Measurements from ENCODE around the gene RPN2. TPM values are rescaled to one million over a fixed set of nuclear protein-coding genes. Genes with fewer than 3 reads are reported as not detected.

Gene RPN2
- total and polyA plus RNA-seq, 9 of the 15 experiments (the other 6 are each of a cell fraction or from before 2014, with no cell fraction given): 168 to 548 (median 325) TPM

DNA sequence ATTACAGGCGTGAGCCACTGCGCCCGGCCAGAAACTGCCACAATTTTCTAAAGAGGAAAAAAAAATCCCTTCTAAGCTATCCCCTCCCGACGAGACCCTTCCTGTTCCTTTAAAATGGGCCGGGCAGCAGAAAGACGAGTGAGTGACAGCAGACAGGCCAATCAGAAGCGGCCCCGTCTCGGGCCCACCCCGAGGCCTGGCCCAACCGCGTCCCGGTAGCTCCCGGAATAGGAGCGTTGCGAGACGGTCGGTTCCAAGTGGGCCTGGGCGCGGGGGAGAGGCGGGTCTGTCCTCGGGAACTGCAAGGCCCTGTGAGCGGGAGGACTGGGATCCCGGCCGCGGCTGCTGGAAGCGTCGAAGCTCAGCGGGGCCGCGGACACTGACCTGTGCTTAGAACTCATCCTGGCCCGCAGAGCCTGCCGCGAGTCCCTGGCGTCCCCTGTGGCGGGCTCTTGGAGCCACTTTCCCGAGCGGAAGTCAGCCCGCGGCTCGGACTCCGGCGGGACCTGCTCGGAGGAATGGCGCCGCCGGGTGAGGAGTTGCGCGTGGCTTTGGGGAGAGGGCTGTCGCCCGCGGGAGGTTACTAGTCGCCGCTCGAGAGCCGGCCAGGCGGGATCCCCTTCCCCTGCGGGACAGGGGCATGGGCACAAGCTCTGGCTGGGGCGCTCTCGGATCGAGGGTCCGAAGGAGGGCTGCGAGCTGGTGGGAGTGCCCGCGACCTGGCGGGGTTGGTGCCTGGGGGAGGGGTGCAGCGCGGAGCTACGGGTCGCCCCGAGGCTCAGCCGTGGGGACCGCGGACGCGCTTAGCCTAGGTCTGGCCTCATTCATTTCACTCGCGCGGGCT is at the start of gene RPN2, which contains the start of gene MROH8 (continued):
- TF ChIP-seq, protein P1, sequence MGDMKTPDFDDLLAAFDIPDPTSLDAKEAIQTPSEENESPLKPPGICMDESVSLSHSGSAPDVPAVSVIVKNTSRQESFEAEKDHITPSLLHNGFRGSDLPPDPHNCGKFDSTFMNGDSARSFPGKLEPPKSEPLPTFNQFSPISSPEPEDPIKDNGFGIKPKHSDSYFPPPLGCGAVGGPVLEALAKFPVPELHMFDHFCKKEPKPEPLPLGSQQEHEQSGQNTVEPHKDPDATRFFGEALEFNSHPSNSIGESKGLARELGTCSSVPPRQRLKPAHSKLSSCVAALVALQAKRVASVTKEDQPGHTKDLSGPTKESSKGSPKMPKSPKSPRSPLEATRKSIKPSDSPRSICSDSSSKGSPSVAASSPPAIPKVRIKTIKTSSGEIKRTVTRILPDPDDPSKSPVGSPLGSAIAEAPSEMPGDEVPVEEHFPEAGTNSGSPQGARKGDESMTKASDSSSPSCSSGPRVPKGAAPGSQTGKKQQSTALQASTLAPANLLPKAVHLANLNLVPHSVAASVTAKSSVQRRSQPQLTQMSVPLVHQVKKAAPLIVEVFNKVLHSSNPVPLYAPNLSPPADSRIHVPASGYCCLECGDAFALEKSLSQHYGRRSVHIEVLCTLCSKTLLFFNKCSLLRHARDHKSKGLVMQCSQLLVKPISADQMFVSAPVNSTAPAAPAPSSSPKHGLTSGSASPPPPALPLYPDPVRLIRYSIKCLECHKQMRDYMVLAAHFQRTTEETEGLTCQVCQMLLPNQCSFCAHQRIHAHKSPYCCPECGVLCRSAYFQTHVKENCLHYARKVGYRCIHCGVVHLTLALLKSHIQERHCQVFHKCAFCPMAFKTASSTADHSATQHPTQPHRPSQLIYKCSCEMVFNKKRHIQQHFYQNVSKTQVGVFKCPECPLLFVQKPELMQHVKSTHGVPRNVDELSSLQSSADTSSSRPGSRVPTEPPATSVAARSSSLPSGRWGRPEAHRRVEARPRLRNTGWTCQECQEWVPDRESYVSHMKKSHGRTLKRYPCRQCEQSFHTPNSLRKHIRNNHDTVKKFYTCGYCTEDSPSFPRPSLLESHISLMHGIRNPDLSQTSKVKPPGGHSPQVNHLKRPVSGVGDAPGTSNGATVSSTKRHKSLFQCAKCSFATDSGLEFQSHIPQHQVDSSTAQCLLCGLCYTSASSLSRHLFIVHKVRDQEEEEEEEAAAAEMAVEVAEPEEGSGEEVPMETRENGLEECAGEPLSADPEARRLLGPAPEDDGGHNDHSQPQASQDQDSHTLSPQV (IDR thresholded peaks at IDR 0.05): no peak
- TF ChIP-seq SOX6 (IDR thresholded peaks at IDR 0.05) (no peak), ZNF239 (CRISPR knock-in tag; IDR thresholded peaks at IDR 0.05) (no peak), CHD4 (IDR thresholded peaks at IDR 0.05; ENCODE audit: insufficient read depth, insufficient replicate concordance, low read depth, low read length, poor library complexity, severe bottlenecking) (no peak), PML (IDR thresholded peaks at IDR 0.05; ENCODE audit: low read length) (no peak; the same call in 1 of the 2 replicates), ARNT (IDR thresholded peaks at IDR 0.05) (no peak), NRF1 (conservative IDR thresholded peaks at IDR 0.05 in 1 of 2, IDR thresholded peaks at IDR 0.05 in 1 of 2) (peak; percentile 34 to 43; a peak in 1 of 4 replicates), CREBBP (IDR thresholded peaks at IDR 0.05; ENCODE audit: low read depth, low read length) (no peak), ZBED1 (IDR thresholded peaks at IDR 0.05) (no peak), ZNF507 (tag; conservative IDR thresholded peaks at IDR 0.05) (no peak), RFX1 (IDR thresholded peaks at IDR 0.05) (no peak), KLF13 (tag; IDR thresholded peaks at IDR 0.05; ENCODE audit: borderline replicate concordance, low read depth) (no peak), RBM25 (IDR thresholded peaks at IDR 0.05; ENCODE audit: low read depth, low read length, severe bottlenecking) (peak; percentile 95), MCM5 (IDR thresholded peaks at IDR 0.05; ENCODE audit: low read depth) (no peak)
- TF ChIP-seq, protein P2, sequence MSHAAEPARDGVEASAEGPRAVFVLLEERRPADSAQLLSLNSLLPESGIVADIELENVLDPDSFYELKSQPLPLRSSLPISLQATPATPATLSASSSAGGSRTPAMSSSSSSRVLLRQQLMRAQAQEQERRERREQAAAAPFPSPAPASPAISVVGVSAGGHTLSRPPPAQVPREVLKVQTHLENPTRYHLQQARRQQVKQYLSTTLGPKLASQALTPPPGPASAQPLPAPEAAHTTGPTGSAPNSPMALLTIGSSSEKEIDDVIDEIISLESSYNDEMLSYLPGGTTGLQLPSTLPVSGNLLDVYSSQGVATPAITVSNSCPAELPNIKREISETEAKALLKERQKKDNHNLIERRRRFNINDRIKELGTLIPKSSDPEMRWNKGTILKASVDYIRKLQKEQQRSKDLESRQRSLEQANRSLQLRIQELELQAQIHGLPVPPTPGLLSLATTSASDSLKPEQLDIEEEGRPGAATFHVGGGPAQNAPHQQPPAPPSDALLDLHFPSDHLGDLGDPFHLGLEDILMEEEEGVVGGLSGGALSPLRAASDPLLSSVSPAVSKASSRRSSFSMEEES (CRISPR knock-in tag; IDR thresholded peaks at IDR 0.05): no peak
- TF ChIP-seq, protein P3, sequence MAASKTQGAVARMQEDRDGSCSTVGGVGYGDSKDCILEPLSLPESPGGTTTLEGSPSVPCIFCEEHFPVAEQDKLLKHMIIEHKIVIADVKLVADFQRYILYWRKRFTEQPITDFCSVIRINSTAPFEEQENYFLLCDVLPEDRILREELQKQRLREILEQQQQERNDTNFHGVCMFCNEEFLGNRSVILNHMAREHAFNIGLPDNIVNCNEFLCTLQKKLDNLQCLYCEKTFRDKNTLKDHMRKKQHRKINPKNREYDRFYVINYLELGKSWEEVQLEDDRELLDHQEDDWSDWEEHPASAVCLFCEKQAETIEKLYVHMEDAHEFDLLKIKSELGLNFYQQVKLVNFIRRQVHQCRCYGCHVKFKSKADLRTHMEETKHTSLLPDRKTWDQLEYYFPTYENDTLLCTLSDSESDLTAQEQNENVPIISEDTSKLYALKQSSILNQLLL (CRISPR knock-in tag; IDR thresholded peaks at IDR 0.05; ENCODE audit: borderline replicate concordance): no peak
- TF ChIP-seq, protein P4, sequence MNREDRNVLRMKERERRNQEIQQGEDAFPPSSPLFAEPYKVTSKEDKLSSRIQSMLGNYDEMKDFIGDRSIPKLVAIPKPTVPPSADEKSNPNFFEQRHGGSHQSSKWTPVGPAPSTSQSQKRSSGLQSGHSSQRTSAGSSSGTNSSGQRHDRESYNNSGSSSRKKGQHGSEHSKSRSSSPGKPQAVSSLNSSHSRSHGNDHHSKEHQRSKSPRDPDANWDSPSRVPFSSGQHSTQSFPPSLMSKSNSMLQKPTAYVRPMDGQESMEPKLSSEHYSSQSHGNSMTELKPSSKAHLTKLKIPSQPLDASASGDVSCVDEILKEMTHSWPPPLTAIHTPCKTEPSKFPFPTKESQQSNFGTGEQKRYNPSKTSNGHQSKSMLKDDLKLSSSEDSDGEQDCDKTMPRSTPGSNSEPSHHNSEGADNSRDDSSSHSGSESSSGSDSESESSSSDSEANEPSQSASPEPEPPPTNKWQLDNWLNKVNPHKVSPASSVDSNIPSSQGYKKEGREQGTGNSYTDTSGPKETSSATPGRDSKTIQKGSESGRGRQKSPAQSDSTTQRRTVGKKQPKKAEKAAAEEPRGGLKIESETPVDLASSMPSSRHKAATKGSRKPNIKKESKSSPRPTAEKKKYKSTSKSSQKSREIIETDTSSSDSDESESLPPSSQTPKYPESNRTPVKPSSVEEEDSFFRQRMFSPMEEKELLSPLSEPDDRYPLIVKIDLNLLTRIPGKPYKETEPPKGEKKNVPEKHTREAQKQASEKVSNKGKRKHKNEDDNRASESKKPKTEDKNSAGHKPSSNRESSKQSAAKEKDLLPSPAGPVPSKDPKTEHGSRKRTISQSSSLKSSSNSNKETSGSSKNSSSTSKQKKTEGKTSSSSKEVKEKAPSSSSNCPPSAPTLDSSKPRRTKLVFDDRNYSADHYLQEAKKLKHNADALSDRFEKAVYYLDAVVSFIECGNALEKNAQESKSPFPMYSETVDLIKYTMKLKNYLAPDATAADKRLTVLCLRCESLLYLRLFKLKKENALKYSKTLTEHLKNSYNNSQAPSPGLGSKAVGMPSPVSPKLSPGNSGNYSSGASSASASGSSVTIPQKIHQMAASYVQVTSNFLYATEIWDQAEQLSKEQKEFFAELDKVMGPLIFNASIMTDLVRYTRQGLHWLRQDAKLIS (CRISPR knock-in tag; IDR thresholded peaks at IDR 0.05): peak; percentile 73; the same call in 1 of the 2 replicates
